Astrocyte of the cerebellum (primary cell): ENCODE results near the gene STIM2.

Experiments
- DNase-seq: peaks from one replicate; pipeline ENCODE4 v3.0.0-alpha.2; 2011; ENCODE audit warnings: low read depth
- H3K4me3 ChIP-seq: 2 replicates; pipeline ENCODE4 v1.5.1; 2011; ENCODE audit warnings: mild to moderate bottlenecking, low read depth, low read length, moderate library complexity
- CTCF ChIP-seq: IDR thresholded peaks from 2 replicates; pipeline ENCODE4 v1.5.1; 2012; ENCODE audit warnings: low read length, low read depth, moderate library complexity, mild to moderate bottlenecking; ENCODE audit errors: missing control alignments
- in situ Hi-C: cut with HindIII; loops from 2 replicates; pipeline ENCODE4 v1.10.0; 2017; ENCODE audit warnings: low sequenced_read_pairs

STIM2 gene

DNA sequence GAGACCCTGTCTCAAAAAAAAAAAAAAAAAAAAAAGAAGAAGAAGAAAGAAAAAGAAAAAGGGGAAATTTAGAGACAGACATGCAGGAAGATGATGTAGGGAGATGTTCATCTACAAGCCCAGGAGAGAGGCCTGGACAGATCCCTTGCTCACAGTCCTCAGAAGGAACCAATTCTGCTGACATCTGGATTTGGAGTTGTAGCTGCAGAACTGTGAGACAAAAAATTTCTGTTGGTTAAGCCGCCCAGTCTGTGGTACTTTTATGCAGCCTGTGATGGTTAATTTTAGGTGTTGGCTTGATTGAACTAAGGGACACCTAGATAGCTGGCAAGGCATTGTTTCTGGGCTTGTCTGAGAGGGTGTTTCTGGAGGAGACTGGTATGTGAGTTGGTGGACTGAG, 10.1 kb upstream of the STIM2 start:
- TF ChIP-seq CTCF: no peak
- DNase-seq: no peak
- no peak overlapping the region for H3K4me3 ChIP-seq
- in situ Hi-C loops: no loop called here

- in situ Hi-C loops: no loop called here
- DNase-seq: no peak
- no peak overlapping the region for H3K4me3 ChIP-seq
- TF ChIP-seq CTCF: no peak
Observed at GRCh38 chr4:26851129-26851528, 9.5 kb upstream of the STIM2 start.

DNA sequence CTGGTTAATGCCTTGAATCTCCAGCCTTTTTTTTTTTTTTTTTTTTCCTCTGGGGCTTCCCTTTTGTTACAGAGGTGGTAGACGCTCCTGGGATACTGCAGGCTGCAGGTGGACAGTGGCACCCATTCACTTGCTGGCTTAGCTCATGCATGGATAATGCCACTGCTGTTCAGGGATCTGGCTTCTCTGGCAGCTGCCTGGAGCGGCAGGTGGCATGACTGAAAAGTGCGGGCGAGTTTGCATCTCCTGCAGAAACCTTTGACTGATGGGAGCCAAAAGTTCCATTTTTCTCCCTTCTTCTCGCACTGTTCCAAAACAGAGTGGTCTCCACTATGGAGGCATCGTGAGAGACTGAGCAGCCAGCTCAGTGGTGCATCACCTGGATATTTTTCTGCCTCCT, 5.9 kb upstream of the STIM2 start:
- no peak overlapping the region for H3K4me3 ChIP-seq
- no peak for TF ChIP-seq CTCF
- DNase-seq: no peak
- in situ Hi-C loops: no loop called here

GRCh38 chr4:26856906-26857277, 3.7 kb upstream of the STIM2 start:
- no peak for DNase-seq
- no peak for TF ChIP-seq CTCF
- in situ Hi-C loops: no loop called here
- H3K4me3 ChIP-seq: peak overlapping the region; percentile 74

- TF ChIP-seq CTCF: no peak
- DNase-seq: no peak
- in situ Hi-C loops: no loop called here
- peak overlapping the region; percentile 74 for H3K4me3 ChIP-seq
Observed at GRCh38 chr4:26857278-26858034, 3.2 kb upstream of the STIM2 start.

- no peak for DNase-seq
- TF ChIP-seq CTCF: no peak
- in situ Hi-C loops: no loop called here
- peak overlapping the region; percentile 74 for H3K4me3 ChIP-seq
Observed at GRCh38 chr4:26858035-26858918, 2.4 kb upstream of the STIM2 start.
